ENCODE data around the gene SYT9.
"Not testable (repeated sequence)": the region's sequence is repeated elsewhere in the genome, so short reads cannot be mapped to it uniquely, and the experiment has no call there.

The SYT9 gene

DNA sequence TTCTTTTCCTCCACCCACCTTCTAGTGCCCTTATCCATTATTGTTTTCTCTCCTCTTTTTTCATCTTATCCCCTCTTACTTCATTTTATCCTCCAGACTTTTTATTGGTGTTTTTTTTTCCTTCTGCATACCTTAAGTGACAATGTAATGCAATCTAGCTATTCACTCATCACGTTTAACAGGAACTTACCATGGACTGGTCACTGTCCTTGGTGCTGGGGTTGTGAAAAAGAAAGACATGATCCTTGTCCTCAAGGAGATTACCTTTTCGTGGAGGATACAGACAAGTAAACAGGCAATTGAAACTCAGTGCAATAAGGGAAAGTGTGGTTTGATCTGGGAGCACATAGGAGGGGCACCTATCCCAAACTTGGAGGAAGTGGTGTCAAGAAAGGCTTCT lies 20.7 kb downstream of the SYT9 start:
- DNase-seq (ENCODE audit: low read depth in 3 of 3), result no peak

DNA sequence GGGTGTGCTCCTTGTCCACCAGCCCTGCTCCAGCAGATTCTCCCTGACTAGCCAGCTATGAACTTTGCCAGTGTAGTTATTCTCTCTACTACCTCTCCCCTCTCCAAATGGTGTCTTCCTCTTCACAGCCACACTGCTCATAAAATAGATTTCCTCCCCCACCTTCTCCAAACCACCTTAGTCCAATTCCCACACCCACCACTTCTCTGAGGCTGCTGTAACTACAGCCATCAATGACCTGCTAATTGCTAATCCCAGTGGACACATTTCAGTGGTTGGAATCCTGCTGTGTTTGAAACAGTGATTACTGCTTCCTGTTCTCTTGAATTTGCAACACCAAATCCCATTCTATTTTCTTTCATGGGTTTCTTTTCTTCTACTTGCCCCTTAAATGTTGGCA lies 23.4 kb downstream of the SYT9 start:
- no peak for DNase-seq (ENCODE audit: low read depth in 3 of 3)

GRCh38 chr11:7278314-7278917 lies 26.7 kb downstream of the SYT9 start:
- no peak for DNase-seq (ENCODE audit: low read depth in 3 of 3)

DNA sequence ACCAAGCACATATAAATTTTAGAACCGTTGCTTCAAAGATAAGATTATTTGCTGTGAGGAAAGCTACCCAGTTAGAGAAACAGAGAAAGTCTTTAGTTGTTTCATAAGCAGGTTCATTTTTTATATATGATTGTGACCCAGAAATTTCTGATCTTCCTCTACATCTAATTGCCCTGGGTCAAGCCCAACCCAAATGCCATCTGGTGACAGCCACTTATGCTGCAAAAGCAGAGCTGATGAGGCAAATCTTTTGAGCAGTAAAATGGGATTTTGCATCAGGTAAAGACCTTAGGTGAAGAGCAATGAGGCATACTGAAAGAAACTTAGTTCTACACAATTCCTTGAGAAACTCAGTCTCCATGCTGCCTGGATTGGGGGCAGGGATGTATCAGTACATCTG lies 28.0 kb downstream of the SYT9 start:
- no peak for DNase-seq (ENCODE audit: low read depth in 3 of 3)

DNA sequence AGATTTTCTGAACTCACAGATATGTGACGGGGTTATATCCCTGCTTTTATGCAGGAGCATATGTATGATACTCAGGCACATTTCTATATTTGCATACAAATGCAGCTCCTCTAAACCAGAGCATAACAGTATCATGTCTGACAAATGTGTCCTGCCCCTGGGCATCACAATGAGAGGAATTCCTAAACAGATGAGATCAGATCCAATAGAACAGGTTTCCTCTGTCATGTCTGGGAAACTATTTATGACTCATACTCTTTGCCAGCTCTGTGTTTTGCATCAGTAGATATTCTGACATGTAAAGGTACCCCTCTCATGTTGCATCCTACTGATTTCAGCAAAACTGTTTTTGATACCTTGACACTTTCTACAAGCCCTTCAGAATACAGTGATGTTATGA lies 29.4 kb downstream of the SYT9 start:
- no peak for DNase-seq (ENCODE audit: low read depth in 3 of 3)

GRCh38 chr11:7281809-7282208 lies 30.1 kb downstream of the SYT9 start:
- no peak for DNase-seq (ENCODE audit: low read depth in 3 of 3)

DNA sequence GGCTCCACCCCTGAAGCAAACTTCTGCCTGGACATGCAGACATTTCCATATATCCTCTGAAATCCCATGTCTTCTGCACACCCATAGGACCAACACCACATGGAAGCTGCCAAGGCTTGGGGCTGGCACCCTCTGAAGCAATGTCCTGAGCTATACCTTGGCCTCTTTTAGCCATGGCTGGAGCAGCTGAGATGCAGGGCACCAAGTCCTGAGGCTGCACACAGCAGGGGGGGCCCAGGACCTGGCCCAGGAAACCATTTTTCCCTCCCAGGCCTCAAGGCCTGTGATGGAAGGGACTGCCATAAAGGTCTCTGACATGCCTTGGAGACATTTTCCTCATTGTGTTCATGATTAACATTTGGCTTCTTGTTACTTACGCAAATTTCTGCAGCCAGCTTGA lies 34.5 kb downstream of the SYT9 start:
- DNase-seq (ENCODE audit: low read depth in 3 of 3), result no peak

GRCh38 chr11:7291100-7291829 lies 39.6 kb downstream of the SYT9 start:
- no peak for DNase-seq (ENCODE audit: low read depth in 3 of 3)

- no peak for DNase-seq (ENCODE audit: low read depth in 3 of 3)
These were observed 41.2 kb downstream of the SYT9 start for GRCh38 chr11:7292922-7293321.

GRCh38 chr11:7299393-7299792 lies 47.7 kb downstream of the SYT9 start:
- DNase-seq (ENCODE audit: low read depth in 3 of 3), result no peak

GRCh38 chr11:7300281-7300680 lies 48.6 kb downstream of the SYT9 start:
- no peak for DNase-seq (ENCODE audit: low read depth in 3 of 3)

DNA sequence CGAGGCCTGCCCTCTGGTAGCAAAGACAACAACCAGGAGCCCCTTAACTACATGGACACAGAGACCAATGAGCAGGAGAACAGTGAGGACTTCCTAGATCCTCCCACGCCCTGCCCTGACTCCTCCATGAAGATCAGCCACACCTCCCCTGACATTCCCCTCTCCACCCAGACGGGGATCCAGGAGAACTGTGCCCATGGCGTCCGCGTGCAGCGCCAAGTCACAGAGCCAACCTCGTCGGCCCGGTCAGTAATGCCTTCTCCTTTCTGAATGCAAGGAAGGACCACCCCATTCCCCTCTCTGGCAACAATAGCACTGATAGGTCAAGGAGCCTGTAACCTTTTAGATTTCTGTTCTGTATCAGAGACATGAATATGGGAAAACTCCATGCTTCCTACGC lies 51.4 kb downstream of the SYT9 start:
- DNase-seq (ENCODE audit: low read depth in 3 of 3), result no peak

GRCh38 chr11:7306900-7307299 lies 55.2 kb downstream of the SYT9 start:
- no peak for DNase-seq (ENCODE audit: low read depth in 3 of 3)

GRCh38 chr11:7307836-7308235 lies 56.1 kb downstream of the SYT9 start:
- DNase-seq (ENCODE audit: low read depth in 3 of 3), result no peak

DNA sequence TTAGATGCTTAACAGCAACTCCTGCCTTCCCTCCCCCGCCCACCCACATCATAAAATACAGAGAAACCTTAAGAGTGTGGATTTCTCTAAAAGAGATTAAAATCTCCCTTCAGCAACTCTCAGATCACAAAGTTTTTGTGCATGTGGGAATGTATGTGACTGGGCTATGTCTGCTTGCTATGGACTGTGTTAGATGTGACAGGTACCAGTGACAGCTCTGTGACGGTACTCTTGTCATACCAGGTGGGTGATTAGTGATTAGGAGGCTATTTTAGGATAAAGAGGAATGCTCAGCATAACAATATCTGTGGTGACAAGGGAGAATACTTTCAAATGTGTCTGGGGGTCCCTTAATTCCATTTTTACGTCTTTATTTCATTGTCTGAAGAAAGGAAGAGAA lies 60.2 kb downstream of the SYT9 start:
- DNase-seq (ENCODE audit: low read depth in 3 of 3), result no peak

DNA sequence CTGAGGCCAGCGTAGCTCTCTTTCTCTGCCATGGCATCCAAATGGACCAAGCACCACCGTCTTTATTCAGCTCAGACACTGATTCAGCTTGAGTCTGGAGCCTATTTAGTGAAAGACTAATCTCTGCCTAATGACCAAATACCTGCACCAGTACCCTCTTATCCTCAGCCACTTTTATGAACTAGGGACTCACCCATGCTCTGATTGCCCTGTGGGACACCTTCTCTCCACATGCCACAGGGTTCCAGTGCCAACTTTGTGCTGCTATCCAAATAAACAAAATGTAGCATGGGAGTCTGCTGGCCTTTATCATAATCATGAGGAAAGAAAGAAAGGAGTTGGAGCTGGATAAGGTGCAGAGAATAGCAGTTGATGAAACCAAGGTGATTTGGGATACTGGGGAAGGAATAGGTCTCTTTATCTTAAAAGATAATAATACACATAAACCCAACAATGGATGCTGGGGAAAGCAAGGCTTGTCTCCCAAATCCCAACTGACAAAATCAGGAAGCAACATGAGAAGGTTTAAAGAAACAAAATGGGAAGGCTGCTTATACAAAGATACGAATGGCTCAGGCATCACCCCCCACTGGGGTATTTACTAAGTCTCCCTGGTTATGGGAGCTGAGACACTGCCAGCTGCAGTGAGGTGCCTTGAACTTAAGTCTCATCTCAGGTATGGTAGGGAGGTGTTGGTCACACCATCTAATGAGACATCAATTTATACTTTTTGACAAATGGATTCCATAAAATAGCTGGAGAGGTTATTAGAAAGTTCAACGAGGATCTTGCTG lies 63.3 kb downstream of the SYT9 start:
- DNase-seq (ENCODE audit: low read depth in 3 of 3), result no peak

DNA sequence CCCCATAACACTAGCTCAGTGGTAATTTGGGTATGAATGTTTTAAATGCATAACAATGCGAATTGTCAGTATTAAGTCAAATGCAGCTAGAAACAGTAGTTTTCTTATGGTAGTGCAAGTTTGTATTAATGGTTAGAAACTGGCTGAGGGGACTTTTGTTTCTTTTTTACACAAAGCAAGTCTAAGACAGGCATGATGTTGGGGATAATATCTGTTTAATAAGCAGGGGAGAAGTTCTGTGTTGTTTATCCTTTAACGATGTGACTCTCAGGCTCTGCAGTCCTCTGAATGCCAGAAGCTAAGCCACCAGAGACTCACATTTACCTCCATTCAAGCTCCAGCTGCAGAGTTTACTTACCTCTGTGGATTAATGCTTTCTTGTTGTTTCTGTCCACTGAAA lies 67.8 kb downstream of the SYT9 start:
- no peak for DNase-seq (ENCODE audit: low read depth in 3 of 3)

DNA sequence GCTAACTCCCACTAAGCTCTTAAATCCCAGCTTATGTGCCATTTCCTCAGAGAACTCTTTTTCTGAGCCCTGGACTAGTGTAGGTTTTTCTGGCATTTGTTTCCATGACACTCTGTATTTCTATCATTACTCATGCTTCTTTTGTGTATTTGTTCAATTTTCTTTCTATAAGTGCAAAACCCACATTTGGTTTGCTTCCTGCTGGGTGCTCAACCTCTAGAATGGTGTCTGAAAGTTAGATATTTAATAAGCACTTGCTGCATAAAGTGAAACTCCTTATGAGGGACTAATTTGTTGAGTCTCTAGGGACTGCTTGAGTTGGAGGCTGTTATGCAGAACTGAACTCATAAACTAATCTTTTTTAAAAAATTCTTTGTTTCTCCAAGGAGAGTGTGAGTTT lies 68.6 kb downstream of the SYT9 start:
- DNase-seq (ENCODE audit: low read depth in 3 of 3), result no peak

GRCh38 chr11:7321473-7322450 lies 70.1 kb downstream of the SYT9 start:
- DNase-seq (ENCODE audit: low read depth in 3 of 3), result no peak

DNA sequence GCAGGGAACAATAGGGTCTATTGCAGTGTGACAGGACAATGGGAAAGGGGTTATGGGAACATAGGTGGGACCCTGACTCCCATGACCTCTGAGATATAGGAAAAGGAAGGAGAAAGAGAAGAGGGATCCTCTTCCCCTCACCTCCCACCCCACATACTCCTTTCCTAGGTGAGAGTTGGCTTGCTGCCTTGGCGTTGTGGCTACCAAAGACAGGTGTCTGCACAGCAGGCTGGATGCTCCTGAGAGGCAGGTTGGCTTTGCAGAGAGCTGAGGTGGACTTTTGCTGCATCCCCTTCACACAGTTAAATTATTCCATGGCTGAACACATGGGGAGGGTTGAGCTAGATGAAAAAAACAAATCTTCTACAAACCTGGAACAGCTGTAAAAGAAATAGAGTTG lies 80.7 kb downstream of the SYT9 start:
- no peak for DNase-seq (ENCODE audit: low read depth in 3 of 3)

DNA sequence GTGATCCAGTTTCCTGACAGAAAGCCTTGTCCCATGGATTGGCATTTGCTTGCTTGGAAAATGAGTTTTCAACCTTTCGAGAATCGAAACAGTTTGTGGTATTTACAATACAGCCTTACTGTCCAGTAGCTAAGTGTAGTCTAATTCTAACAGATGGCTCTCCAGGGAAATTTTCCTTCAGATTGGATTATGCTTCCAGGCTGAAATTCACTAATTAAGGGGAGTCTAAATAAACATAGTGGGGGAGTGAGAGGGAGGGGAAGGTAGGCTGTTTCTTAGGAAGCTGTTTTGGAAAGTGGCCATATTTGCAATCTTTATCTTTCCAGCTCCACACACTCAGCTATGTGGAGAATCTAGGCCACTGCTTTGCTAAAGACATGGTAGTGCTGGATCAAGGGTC lies 81.3 kb downstream of the SYT9 start:
- DNase-seq (ENCODE audit: low read depth in 3 of 3), result no peak

- not testable (repeated sequence) for DNase-seq (ENCODE audit: low read depth in 3 of 3)
These were observed 83.7 kb downstream of the SYT9 start for GRCh38 chr11:7335442-7335841.
